ENCODE results near the gene PLN.

Gene PLN

GRCh38 chr6:118548136-118548535 is at the start of gene PLN:
PLN (plus strand) TSS chr6:118548296; CDS start chr6:118558922, 10,626 bp downstream.
- DNase-seq: no peak

- no peak for DNase-seq
These were observed 47.7 kb upstream of the PLN start for GRCh38 chr6:118500130-118501015.

GRCh38 chr6:118501099-118501498 is 47.0 kb upstream of the PLN start:
- no peak for DNase-seq

- DNase-seq: no peak
These were observed 46.3 kb upstream of the PLN start for GRCh38 chr6:118501765-118502164.

GRCh38 chr6:118502169-118502568 is 45.9 kb upstream of the PLN start:
- no peak for DNase-seq

- DNase-seq: no peak
These were observed 43.5 kb upstream of the PLN start for GRCh38 chr6:118504611-118505010.

GRCh38 chr6:118505656-118506055 is 42.4 kb upstream of the PLN start:
- DNase-seq: no peak

GRCh38 chr6:118506071-118506638 is 41.9 kb upstream of the PLN start:
- no peak for DNase-seq

- DNase-seq: no peak
These were observed 40.5 kb upstream of the PLN start for GRCh38 chr6:118507636-118508035.

- DNase-seq: peak; percentile 37
These were observed 39.0 kb upstream of the PLN start for GRCh38 chr6:118509009-118509617.

GRCh38 chr6:118511930-118512715 is 36.0 kb upstream of the PLN start:
- no peak for DNase-seq

GRCh38 chr6:118514689-118515088 is 33.4 kb upstream of the PLN start:
- no peak for DNase-seq

GRCh38 chr6:118522422-118522821 is 25.7 kb upstream of the PLN start:
- no peak for DNase-seq

- DNase-seq: no peak
These were observed 24.9 kb upstream of the PLN start for GRCh38 chr6:118523216-118523615.

GRCh38 chr6:118524686-118525085 is 23.4 kb upstream of the PLN start:
- no peak for DNase-seq

- DNase-seq: no peak
These were observed 21.9 kb upstream of the PLN start for GRCh38 chr6:118525913-118526780.

- no peak for DNase-seq
These were observed 20.0 kb upstream of the PLN start for GRCh38 chr6:118528129-118528528.

- DNase-seq: no peak
These were observed 18.3 kb upstream of the PLN start for GRCh38 chr6:118529756-118530155.

- DNase-seq: no peak
These were observed 17.2 kb upstream of the PLN start for GRCh38 chr6:118530942-118531341.

GRCh38 chr6:118535176-118535844 is 12.8 kb upstream of the PLN start:
- no peak for DNase-seq

GRCh38 chr6:118536478-118536877 is 11.6 kb upstream of the PLN start:
- no peak for DNase-seq

GRCh38 chr6:118537574-118537973 is 10.5 kb upstream of the PLN start:
- no peak for DNase-seq

Data from NCI-H1092 (cell line).